Psoas muscle (tissue), 8 donors: ENCODE results near the gene MBNL1. TPM values are rescaled to one million over a fixed set of nuclear protein-coding genes. Genes with fewer than 3 reads are reported as not detected.

Experiments used
- ATAC-seq, 4 donors: fragments of 200-7000 bp; cut with Tn5 transposase; one replicate each; pipeline ENCODE4 v1.9.1; 2020; ENCODE audit warnings: moderate library complexity in 3 of 4, mild to moderate bottlenecking in 2 of 4
- DNase-seq, 2 donors: peaks; one replicate each; pipeline ENCODE4 v3.0.0-alpha.2; 2020
- H3K27ac ChIP-seq: fragments of 200-600 bp; one replicate; pipeline ENCODE4 v1.8.0; 2022
- H3K27me3 ChIP-seq, 3 donors: fragments of 200-600 bp in 1 of 3; one replicate each; pipeline versions ENCODE4 v1.6.1 to v1.8.0; 2013 to 2022; ENCODE audit warnings: low read length in 2 of 3, mild to moderate bottlenecking in 2 of 3, moderate library complexity in 1 of 3; ENCODE audit not compliant: insufficient read depth in 3 of 3
- H3K36me3 ChIP-seq, 2 donors: fragments of 200-600 bp in 1 of 2; one replicate each; pipeline versions ENCODE4 v1.6.1 to v1.8.0; 2013 to 2022; ENCODE audit warnings: low read depth in 1 of 2, mild to moderate bottlenecking in 1 of 2, moderate library complexity in 1 of 2; ENCODE audit not compliant: insufficient read depth in 1 of 2
- H3K4me1 ChIP-seq: fragments of 200-600 bp; one replicate; pipeline ENCODE4 v1.8.0; 2022
- H3K4me3 ChIP-seq: fragments of 200-600 bp; one replicate; pipeline ENCODE4 v1.8.0; 2022; ENCODE audit warnings: mild to moderate bottlenecking
- H3K9me3 ChIP-seq: fragments of 200-600 bp; one replicate; pipeline ENCODE4 v1.8.0; 2022
- CTCF ChIP-seq: fragments of 200-600 bp; IDR thresholded peaks from one replicate; pipeline ENCODE4 v1.8.0; 2022; ENCODE audit warnings: antibody characterized with exemption
- WGBS, 3 donors: extraction: QIAGEN DNeasy Blood & Tissue Kit; methylation state at CpG; one replicate each; pipeline versions ENCODE4 v1.1.6 to v1.1.7; 2013; 5-methylcytosine and 5-hydroxymethylcytosine counted together
- intact Hi-C, 2 donors: fragments of 100-400 bp; cut with DNase I; formaldehyde crosslinking; loops; one replicate each; pipeline versions ENCODE4 v1.11.0 to v1.14.2; 2022
- polyA plus RNA-seq, 3 donors: library from polyadenylated mRNA; stranded (reverse); fragments of 200-250 nt; gene quantifications; one replicate each; pipeline ENCODE4 v1.2.3, GENCODE V29; 2013
- total RNA-seq, 4 donors: library from RNA; stranded (reverse); fragmentation: NEBNext Ultra II Directional in 2 of 4; extraction: Animal tissue kit (Norgen Biotek cat#: 25700) in 2 of 4; gene quantifications; one replicate each; pipeline versions ENCODE4 v1.2.1 to v1.2.4, GENCODE V29; 2021 to 2023
- donor health status: healthy with polysubstance abuse.
- donor health status: DM: no; HTN: no; CAD: no; lungs with moderate emphysema.
- donor health status: Bipolar disorder and iron deficiency.
- donor health status: healthy.
- donor health status: DM: yes; HTN: yes; CAD: no.
- donor health status: DM: no; HTN: no; CAD: no.
- donor health status: DM: no; HTN: no; CAD: no.
- donor health status: DM: yes; HTN: yes; CAD: no.

The MBNL1 gene
- total and polyA plus RNA-seq, 7 donors: 27.4 to 281 (median 179) TPM

GRCh38 chr3:152315623-152316022 is 46.9 kb downstream of the MBNL1 start:
- Histone ChIP-seq H3K4me1 (peaks cover 85% of the 10 kb centered on the region), H3K9me3 (no peaks in the 10 kb centered on the region), H3K27me3 (no peaks in the 10 kb centered on the region), H3K36me3 (peaks cover 0 to 13% of the 10 kb centered on the region in 2 donors), H3K27ac (peak overlapping the region; percentile 78), H3K4me3 (peak overlapping the region; percentile 44)
- ATAC-seq: peak in 1 of 4 donors; percentile 20
- DNase-seq: no peak
- intact Hi-C loops: no loop called here
- WGBS, 3 donors: 42 to 63% (median 52%) methylated on average over 6 of the region's 6 CpGs
- no peak for TF ChIP-seq CTCF

- peak overlapping the region; percentile 44 for H3K4me3 ChIP-seq
- H3K27ac ChIP-seq: peak overlapping the region; percentile 78
- WGBS, 3 donors: 26 to 62% (median 41%) methylated on average over 1 of the region's 1 CpG
- peaks cover 0 to 9% of the 10 kb centered on the region in 2 donors for H3K36me3 ChIP-seq
- H3K27me3 ChIP-seq: no peaks in the 10 kb centered on the region
- H3K4me1 ChIP-seq: peaks cover 88% of the 10 kb centered on the region
- no peak for TF ChIP-seq CTCF
- no peak for DNase-seq
- ATAC-seq: peak in 3 of 4 donors; percentile 23 to 51 (median 43)
- no peaks in the 10 kb centered on the region for H3K9me3 ChIP-seq
- intact Hi-C loops: no loop called here
Observed at GRCh38 chr3:152316318-152316717, 47.6 kb downstream of the MBNL1 start.

GRCh38 chr3:152317184-152317583 is 48.5 kb downstream of the MBNL1 start:
- TF ChIP-seq CTCF: no peak
- DNase-seq: no peak
- Histone ChIP-seq H3K36me3 (peaks cover 0 to 6% of the 10 kb centered on the region in 2 donors), H3K27me3 (no peaks in the 10 kb centered on the region), H3K4me1 (peaks cover 96% of the 10 kb centered on the region), H3K27ac (peak overlapping the region; percentile 78), H3K9me3 (no peaks in the 10 kb centered on the region), H3K4me3 (peak overlapping the region; percentile 44)
- ATAC-seq: peak in 1 of 4 donors; percentile 23
- WGBS, 3 donors: 42 to 65% (median 52%) methylated on average over 4 of the region's 4 CpGs
- intact Hi-C loops: no loop called here

- WGBS, 3 donors: 17 to 31% (median 17%) methylated on average over 4 of the region's 4 CpGs
- Histone ChIP-seq H3K27ac (peak overlapping the region; percentile 78), H3K27me3 (no peaks in the 10 kb centered on the region), H3K36me3 (no peaks in the 10 kb centered on the region), H3K9me3 (no peaks in the 10 kb centered on the region), H3K4me3 (peak overlapping the region; percentile 44), H3K4me1 (peaks cover 96% of the 10 kb centered on the region)
- ATAC-seq (no peak), DNase-seq (no peak)
- TF ChIP-seq CTCF: no peak
- intact Hi-C loops: no loop called here
Observed at GRCh38 chr3:152317956-152318355, 49.2 kb downstream of the MBNL1 start.

GRCh38 chr3:152318512-152318911 is 49.8 kb downstream of the MBNL1 start:
- H3K27me3 ChIP-seq: no peaks in the 10 kb centered on the region
- no peaks in the 10 kb centered on the region for H3K9me3 ChIP-seq
- intact Hi-C loops: no loop called here
- ATAC-seq (no peak), DNase-seq (no peak)
- H3K4me1 ChIP-seq: peaks cover 98% of the 10 kb centered on the region
- TF ChIP-seq CTCF: no peak
- no peaks in the 10 kb centered on the region for H3K36me3 ChIP-seq
- peak overlapping the region; percentile 78 for H3K27ac ChIP-seq
- peak overlapping the region; percentile 44 for H3K4me3 ChIP-seq
